GM21423 (cell line): ENCODE measurements around the gene VPS37B.

Experiments
- ATAC-seq: cut with Tn5 transposase; IDR thresholded peaks from one replicate; pipeline ENCODE4 v1.9.1; 2021; ENCODE audit warnings: mild to moderate bottlenecking, moderate library complexity; ENCODE audit not compliant: unreplicated experiment

The VPS37B gene

DNA sequence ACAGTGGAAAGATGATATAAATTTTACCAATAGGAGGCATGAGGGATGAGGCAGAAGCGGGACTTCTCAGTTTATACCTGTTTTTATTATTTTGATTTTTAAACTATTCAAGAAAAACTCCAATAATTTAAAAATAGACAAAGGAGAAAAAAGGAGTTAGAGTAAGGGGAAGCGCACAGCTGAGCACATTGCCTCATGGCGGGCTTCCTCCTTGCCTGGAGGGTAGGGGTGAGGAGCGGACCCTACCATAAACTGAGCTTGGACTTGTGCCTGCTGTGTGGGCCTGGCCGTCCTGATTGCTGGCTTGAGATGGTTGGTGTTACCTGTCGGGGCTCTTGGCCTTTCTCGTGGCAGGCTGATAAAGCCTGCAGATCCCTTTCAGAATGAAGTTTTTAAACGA lies 75.8 kb downstream of the VPS37B start:
- no peak for ATAC-seq

GRCh38 chr12:122819209-122819785 lies 76.6 kb downstream of the VPS37B start:
- no peak for ATAC-seq
